ENCODE measurements around the gene SEMA4A.
"Not testable (repeated sequence)": the region's sequence is repeated elsewhere in the genome, so short reads cannot be mapped to it uniquely, and the experiment has no call there.

Gene SEMA4A

DNA sequence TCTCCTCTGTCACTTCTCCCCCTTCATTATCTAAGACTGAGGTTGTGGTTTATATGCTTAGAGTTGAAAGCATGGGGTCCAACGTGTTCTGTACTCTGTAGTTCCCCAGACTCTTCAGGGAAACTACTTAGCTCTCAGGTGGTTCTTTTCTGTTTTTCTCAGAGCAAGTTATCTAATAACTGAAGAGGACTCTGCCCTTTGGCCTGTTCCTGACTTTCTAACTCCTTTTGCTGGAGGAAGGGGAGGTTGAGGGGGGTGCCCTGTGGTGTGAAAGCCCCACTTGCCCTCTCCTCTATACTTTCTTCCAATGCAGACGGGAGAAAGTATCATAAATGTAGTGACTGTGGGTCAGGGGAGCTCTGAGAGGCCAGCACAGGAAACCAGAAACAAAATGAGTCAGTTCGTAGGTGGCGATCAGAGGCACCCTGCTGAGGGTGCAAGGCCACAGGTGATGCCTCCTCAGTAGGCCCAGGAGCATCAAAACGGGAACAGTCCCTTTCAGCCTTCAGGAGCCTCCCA is 45.5 kb downstream of the SEMA4A start:
- no peak for DNase-seq

DNA sequence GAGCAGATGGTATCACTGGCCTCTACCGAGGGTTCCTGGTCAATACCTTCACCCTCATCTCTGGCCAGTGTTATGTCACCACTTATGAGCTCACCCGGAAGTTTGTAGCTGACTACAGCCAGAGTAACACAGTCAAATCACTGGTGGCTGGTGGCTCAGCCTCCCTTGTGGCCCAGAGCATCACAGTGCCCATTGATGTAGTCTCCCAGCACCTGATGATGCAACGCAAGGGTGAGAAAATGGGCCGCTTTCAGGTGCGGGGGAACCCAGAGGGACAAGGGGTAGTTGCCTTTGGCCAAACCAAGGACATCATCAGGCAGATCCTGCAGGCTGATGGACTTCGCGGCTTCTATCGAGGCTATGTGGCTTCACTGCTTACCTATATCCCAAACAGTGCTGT is 46.7 kb downstream of the SEMA4A start:
- no peak for DNase-seq

DNA sequence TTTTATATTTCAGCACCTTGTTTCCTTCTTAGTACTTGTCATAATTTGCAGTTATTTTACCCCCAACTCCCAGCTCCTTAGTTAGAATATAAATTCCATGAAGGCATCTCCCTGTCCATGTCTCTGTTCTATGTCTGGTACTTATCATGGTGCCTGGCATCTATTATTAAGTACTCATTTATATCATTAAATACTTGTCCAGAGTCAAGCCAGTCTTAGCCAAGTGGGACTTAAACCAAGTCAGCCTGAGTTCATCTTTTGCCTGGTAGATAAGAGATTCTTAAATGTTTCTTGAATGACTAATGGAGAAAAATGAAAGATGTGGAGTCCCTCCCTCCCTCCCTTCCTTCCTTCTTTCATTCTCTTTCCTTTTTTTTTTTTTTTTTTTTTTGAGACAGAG is 49.9 kb downstream of the SEMA4A start:
- DNase-seq = no peak

DNA sequence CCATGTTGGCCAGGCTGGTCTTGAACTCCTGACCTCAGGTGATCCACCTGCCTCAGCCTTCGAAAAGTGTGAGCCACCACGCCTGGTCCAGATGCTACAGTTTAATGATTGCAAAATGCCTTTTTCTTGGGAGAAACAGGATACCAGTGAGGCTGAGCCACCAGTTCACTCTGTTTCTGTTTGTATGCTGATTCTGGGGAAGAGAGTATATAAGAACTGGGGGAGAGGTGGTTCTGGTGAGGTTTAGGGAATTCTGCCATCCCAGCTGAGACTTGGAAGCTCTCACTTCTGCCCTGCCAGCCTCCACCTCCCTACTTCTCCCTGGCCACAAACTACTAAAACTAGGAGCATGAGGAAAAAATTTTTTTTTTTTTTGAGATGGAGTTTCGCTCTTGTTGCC is 51.3 kb downstream of the SEMA4A start:
- DNase-seq = no peak

DNA sequence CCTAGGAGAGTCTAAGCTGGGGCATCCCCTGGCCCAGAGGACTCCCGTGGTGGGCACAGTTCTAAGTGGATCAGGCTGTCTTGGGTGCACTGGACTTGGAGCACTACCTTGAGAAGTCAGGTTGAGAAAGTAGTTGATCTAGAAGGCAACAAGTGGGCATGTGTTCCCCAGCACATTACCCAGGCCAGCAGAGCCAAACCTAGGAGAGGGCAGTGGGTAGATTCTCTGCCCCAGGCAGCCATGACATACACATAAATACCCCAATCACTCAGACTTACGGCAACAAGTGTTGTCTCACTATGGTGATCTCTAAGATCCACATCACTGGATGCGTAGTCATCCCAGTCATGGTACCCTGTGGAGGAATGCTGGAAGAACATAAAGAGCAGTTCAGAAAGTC is 57.9 kb downstream of the SEMA4A start:
- DNase-seq = no peak

DNA sequence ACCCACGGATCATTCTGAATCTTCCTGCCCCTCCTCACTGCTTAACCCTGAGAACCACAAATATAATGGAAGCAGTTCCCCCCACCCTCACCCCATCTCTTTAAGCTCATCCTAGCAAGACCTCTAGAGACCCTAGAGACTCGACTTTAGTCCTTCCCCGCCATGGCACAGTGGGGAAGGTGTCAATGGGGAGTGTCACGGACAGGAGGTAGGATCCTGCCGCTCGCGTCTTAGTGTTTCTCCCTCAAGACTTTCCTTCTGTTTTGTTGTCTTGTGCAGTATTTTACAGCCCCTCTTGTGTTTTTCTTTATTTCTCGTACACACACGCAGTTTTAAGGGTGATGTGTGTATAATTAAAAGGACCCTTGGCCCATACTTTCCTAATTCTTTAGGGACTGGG is 58.7 kb downstream of the SEMA4A start:
- DNase-seq = no peak

DNA sequence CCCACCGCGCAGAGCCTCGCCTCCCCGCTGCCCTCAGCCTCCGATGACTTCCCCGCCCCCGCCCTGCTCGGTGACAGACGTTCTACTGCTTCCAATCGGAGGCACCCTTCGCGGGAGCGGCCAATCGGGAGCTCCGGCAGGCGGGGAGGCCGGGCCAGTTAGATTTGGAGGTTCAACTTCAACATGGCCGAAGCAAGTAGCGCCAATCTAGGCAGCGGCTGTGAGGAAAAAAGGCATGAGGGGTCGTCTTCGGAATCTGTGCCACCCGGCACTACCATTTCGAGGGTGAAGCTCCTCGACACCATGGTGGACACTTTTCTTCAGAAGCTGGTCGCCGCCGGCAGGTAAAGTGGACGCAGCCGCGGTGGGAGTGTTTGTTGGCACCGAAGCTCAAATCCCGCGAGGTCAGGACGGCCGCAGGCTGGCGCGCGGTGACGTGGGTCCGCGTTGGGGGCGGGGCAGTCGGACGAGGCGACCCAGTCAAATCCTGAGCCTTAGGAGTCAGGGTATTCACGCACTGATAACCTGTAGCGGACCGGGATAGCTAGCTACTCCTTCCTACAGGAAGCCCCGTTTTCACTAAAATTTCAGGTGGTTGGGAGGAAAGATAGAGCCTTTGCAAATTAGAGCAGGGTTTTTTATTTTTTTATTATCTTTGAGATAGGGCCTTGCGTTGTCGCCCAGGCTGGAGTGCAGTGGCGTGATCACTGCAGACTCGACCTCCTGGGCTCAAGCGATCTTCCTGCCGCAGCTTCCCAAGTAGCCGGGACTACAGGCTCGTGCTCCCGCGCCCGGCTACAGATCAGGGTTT is 59.7 kb downstream of the SEMA4A start, which contains the start of gene PMF1:
Gene PMF1, plus strand, starts transcription at position 175 of the 811 bp plus-strand sequence. Its CDS starts 9 bp downstream, at position 184.
- DNase-seq = peak; percentile 99

DNA sequence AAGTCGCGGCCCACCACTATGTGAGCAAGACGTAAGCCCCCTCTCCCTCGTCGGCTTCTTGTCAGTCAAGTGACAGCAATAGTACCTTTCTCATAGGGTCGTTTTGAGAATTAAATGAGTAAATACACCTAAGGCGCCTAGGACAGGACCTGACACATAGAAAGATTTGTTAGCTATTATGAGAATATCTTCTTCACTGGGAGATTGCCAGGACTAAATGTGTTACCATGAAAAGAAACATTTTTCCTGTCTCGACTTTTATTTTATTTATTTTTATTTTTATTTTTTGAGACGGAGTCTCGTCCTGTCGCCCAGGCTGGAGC is 60.2 kb downstream of the SEMA4A start:
- no peak for DNase-seq

DNA sequence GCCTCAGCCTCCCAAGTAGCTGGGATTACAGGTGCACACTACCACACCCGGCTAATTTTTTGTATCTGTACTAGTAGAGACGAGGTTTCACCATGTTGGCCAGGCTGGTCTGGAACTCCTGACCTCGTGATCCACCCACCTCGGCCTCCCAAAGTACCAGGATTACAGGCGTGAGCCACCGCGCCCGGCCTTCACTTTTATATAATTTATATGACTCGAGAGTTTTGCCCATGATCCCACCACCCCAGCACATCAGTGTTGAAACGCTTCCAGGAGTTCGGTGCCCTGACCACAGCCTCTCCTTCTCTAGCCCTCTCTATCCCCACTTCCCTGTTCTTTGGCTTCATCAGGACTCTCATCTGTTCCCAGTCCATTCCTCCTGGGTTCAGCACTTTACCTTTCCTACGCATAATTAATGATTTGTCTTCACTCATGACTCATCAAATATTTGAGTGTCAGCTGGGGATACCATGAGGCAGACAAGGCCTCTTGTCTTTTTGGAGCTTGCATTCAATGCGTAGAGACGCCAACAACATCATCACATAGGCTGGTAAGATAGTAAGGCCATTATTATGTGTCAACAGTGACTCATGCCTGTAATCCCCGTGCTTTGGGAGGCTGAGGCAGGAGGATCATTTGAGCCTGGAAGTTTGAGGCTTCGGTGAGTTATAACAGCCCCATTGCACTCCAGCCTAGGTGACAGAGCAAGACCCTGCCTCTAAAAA is 60.8 kb downstream of the SEMA4A start:
- no peak for DNase-seq

DNA sequence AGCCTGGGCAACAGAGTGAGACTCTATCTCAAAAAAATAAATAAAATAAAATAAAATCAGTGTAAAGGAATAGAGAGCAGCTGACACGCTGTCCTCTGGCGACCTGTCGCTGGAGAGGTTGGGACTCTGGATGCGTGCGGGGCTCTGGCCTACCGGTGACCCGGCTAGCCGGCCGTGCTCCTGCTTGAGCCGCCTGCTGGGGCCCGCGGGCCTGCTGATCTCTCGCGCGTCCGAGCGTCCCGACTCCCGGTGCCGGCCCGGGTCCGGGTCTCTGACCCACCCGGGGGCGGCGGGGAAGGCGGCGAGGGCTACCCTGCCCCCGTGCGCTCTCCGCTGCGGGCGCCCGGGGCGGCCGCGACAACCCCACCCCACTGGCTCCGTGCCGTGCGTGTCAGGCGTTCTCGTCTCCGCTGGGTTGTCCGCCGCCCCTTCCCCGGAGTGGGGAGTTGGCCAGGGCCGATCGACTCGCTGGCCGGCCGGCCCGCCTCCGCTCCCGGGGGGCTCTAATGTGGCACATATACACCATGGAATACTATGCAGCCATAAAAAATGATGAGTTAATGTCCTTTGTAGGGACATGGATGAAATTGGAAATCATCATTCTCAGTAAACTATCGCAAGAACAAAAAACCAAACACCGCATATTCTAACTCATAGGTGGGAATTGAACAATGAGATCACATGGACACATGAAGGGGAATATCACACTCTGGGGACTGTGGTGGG is 63.1 kb downstream of the SEMA4A start:
- not testable (repeated sequence) for DNase-seq

DNA sequence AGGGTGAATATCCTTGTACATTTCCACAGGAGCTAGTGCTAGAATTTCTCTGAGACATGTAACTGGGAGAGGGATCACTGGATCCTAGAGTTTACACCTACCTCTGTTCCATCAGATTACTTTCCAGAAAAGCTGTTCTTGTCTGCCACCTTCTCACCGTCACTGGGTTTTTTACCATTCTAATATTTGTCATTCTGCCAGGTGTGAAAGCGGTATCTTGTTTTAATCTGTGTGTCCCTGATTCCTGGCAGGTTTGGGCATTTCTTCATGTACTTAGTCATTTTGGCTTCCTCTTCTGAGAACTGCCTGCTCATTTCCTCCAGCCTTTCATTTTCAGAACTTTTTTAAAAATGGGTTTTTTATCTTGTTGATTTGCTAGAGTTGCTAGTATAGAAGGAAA is 64.5 kb downstream of the SEMA4A start:
- no peak for DNase-seq

DNA sequence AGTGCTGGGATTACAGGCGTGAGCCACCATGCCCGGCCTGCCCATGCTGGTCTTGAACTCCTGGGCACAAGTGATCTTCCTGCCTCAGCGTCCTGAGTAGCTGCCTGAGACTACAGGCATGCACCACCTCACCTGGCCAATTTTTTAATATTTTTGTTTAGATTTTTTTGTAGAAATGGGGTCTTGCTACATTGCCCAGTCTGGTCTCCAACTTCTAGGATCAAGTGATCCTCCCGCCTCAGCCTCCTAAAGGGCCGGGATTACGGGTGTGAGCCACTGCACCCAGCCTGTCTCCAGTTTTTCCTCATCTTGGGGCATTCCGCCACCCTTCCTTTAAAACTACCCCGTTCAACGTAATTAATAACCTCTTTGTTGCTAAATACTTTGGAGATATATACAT is 66.8 kb downstream of the SEMA4A start:
- DNase-seq = no peak

DNA sequence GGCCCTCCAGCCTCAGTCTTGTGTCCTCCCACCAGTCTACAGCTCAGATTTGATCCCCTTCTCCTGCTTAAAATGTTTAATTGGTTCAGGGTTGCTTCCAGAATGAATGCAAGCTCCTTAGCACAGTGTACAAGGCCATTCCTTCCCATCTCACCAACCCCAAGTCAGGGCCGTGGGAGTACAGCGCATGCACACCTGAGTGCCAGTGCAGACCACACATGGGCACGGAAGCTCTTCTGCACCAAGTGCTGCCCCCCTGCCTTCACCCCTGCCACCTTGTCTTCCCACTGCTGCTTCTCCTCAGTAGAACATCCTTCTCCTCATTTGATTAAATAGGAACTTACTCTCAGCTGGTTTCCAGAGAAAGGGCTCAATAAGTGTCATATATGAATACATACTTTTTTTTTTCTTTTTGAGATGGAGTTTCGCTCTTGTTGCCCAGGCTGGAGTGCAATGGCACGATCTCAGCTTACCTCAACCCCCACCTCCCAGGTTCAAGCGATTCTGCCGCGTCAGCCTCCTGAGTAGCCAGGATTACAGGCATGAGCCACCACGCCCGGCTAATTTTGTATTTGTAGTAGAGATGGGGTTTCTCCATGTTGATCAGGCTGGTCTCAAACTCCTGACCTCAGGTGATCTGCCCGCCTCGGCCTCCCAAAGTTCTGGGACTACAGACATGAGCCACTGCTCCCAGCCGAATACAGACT is 68.8 kb downstream of the SEMA4A start:
- no peak for DNase-seq

DNA sequence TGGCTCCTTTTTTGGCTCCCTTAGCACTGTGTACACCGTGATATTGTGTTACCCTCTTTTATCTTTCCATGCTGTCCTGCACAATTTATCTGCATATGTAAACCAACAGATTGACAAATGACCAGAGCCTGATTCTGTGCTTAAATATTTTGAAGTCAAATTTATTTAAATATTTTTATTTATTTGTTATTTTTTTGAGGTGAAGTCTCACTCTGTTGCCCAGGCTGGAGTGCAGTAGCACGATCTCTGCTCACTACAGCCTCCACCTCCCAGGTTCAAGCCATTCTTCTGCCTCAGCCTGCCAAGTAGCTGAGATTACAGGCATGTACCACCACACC is 72.3 kb downstream of the SEMA4A start:
- no peak for DNase-seq

DNA sequence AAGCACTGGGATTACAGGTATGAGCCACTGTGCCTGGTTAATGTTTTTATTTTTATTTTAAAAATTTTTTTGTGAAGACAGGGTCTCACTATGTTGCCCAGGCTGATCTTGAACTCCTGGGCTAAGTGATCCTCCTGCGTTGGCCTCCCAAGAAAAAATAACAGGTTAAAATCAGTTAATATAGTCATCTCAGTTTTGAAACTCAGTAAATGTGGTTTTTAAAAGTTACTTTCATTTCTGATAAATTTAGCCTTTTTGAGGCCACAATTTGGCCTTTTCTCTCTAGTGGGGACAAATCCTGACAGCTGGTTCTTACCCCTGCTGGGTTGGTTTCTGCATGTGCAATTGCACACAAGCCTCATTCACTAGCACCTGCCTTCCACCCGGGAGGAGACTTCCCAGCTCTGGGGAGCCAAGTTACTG is 72.7 kb downstream of the SEMA4A start:
- DNase-seq = no peak

DNA sequence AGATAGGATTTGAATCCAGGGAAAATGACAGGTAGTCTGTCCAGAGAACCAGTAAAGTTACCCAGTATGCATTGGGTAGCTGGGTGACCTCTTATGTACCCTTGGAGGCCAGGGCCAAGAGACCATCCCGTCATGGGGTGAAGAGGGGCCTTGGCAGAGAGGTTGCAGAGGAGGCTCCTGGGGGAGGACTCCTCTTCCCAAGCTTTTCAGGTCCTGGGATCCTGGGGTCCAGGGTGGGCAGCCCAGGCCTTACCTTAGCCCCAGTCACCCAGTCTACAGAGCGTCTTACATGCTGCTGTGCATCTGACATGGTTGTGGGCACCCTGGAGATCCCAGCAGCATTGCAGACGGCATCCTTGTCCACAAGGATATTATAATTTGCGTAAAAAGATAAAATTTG is 73.4 kb downstream of the SEMA4A start:
- DNase-seq = no peak

All from NCI-H526 treated with DMSO at 0.1 percent for 48 hours (cell line).